DND-41 (cell line): ENCODE results near the gene EYA2.

ENCODE experiments used
- EZH2 ChIP-seq: IDR thresholded peaks from 3 replicates; pipeline ENCODE4 v1.6.1; 2012; ENCODE audit warnings: borderline replicate concordance, low read depth, mild to moderate bottlenecking, moderate library complexity, low read length, inconsistent platforms; ENCODE audit not compliant: severe bottlenecking
- TF ChIP-seq, protein P1 (sequence below): IDR thresholded peaks from 2 replicates; pipeline ENCODE4 v1.5.1; 2012; ENCODE audit warnings: borderline replicate concordance, low read length, moderate library complexity, mild to moderate bottlenecking; ENCODE audit not compliant: poor library complexity, severe bottlenecking; ENCODE audit errors: extremely low read depth

DNA sequence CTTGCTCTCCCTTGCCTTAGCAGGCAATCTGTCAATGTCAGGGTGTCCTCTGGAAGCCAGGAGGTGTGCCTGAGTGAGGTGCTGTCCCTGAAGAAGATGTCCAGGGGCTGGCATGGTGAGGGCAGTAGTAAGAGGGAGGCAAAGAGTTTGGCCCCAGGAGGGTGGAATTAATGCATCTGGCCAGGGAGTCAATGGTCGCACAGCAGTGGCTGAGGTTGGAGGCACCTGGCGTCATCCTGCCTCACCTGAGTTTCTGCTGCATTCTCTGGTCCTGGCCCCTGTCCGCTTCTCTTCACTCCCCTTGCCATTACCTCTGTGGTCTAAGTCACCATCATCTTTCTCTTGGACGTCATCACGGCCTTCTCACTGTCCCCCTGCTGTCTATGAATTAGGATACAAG lies 255.3 kb downstream of the EYA2 start:
- TF ChIP-seq, protein P1, sequence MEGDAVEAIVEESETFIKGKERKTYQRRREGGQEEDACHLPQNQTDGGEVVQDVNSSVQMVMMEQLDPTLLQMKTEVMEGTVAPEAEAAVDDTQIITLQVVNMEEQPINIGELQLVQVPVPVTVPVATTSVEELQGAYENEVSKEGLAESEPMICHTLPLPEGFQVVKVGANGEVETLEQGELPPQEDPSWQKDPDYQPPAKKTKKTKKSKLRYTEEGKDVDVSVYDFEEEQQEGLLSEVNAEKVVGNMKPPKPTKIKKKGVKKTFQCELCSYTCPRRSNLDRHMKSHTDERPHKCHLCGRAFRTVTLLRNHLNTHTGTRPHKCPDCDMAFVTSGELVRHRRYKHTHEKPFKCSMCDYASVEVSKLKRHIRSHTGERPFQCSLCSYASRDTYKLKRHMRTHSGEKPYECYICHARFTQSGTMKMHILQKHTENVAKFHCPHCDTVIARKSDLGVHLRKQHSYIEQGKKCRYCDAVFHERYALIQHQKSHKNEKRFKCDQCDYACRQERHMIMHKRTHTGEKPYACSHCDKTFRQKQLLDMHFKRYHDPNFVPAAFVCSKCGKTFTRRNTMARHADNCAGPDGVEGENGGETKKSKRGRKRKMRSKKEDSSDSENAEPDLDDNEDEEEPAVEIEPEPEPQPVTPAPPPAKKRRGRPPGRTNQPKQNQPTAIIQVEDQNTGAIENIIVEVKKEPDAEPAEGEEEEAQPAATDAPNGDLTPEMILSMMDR: no peak
- no peak for TF ChIP-seq EZH2
